Choroid plexus epithelial cell (primary cell): ENCODE results near the gene HYCC2.
"Not testable (repeated sequence)": the region's sequence is repeated elsewhere in the genome, so short reads cannot be mapped to it uniquely, and the experiment has no call there.

ENCODE experiments used
- DNase-seq: peaks from one replicate; pipeline ENCODE4 v3.0.0-alpha.2; 2010; ENCODE audit warnings: low read depth
- H3K4me3 ChIP-seq: 2 replicates; pipeline ENCODE4 v1.5.1; 2011; ENCODE audit warnings: low read depth, mild to moderate bottlenecking, control low read depth, low read length, moderate library complexity
- CTCF ChIP-seq: conservative IDR thresholded peaks from 2 replicates; pipeline ENCODE4 v1.5.1; 2011; ENCODE audit warnings: low read depth, mild to moderate bottlenecking, control low read depth, inconsistent platforms, low read length, moderate library complexity

Gene HYCC2

GRCh38 chr2:201057087-201057521 lies 14.4 kb downstream of the HYCC2 start:
- no peak overlapping the region for H3K4me3 ChIP-seq
- DNase-seq, result peak; percentile 72
- TF ChIP-seq CTCF, result no peak

GRCh38 chr2:201049455-201049854 lies 22.0 kb downstream of the HYCC2 start:
- peak; percentile 48 for DNase-seq
- no peak overlapping the region for H3K4me3 ChIP-seq
- no peak for TF ChIP-seq CTCF

- H3K4me3 ChIP-seq, result no peak overlapping the region
- no peak for DNase-seq
- no peak for TF ChIP-seq CTCF
Measured at GRCh38 chr2:201046881-201047280, 24.6 kb downstream of the HYCC2 start.

GRCh38 chr2:201043050-201043449 lies 28.4 kb downstream of the HYCC2 start:
- H3K4me3 ChIP-seq, DNase-seq: not testable (repeated sequence)

GRCh38 chr2:201042451-201042850 lies 29.0 kb downstream of the HYCC2 start:
- not testable (repeated sequence) for H3K4me3 ChIP-seq, DNase-seq

GRCh38 chr2:201040867-201041628 lies 30.4 kb downstream of the HYCC2 start:
- no peak overlapping the region for H3K4me3 ChIP-seq
- no peak for TF ChIP-seq CTCF
- DNase-seq, result no peak

GRCh38 chr2:201038855-201039254 lies 32.6 kb downstream of the HYCC2 start:
- no peak overlapping the region for H3K4me3 ChIP-seq
- no peak for DNase-seq
- TF ChIP-seq CTCF, result no peak

- H3K4me3 ChIP-seq, DNase-seq: not testable (repeated sequence)
Measured at GRCh38 chr2:201038361-201038760, 33.1 kb downstream of the HYCC2 start.

GRCh38 chr2:201034355-201034754 lies 37.1 kb downstream of the HYCC2 start:
- DNase-seq, H3K4me3 ChIP-seq: not testable (repeated sequence)
